GM18502 (cell line): Measurements from ENCODE around the gene NELL1.
A peak's percentile ranks its signal among the peaks of the same experiment; 100 is the strongest.

Source experiments
- ATAC-seq: cut with Tn5 transposase; IDR thresholded peaks from one replicate; pipeline ENCODE4 v1.9.1; 2021; ENCODE audit warnings: mild to moderate bottlenecking; ENCODE audit not compliant: unreplicated experiment, poor library complexity

Gene NELL1

GRCh38 chr11:21514316-21514715, 844.9 kb downstream of the NELL1 start:
- ATAC-seq = no peak

GRCh38 chr11:21520244-21520643, 850.9 kb downstream of the NELL1 start:
- ATAC-seq = no peak

- ATAC-seq = no peak
Observed at GRCh38 chr11:21529187-21529586, 859.8 kb downstream of the NELL1 start.

- no peak for ATAC-seq
Observed at GRCh38 chr11:21534288-21534687, 864.9 kb downstream of the NELL1 start.

- no peak for ATAC-seq
Observed at GRCh38 chr11:21537980-21538379, 868.6 kb downstream of the NELL1 start.

GRCh38 chr11:21541187-21541751, 871.9 kb downstream of the NELL1 start:
- ATAC-seq = no peak

- ATAC-seq = no peak
Observed at GRCh38 chr11:21543901-21544300, 874.5 kb downstream of the NELL1 start.

- ATAC-seq = no peak
Observed at GRCh38 chr11:21545699-21546098, 876.3 kb downstream of the NELL1 start.

GRCh38 chr11:21546703-21547102, 877.3 kb downstream of the NELL1 start:
- no peak for ATAC-seq

- no peak for ATAC-seq
Observed at GRCh38 chr11:21552911-21553310, 883.5 kb downstream of the NELL1 start.

- no peak for ATAC-seq
Observed at GRCh38 chr11:21553795-21554194, 884.4 kb downstream of the NELL1 start.

- no peak for ATAC-seq
Observed at GRCh38 chr11:21554284-21554683, 884.9 kb downstream of the NELL1 start.

GRCh38 chr11:21556926-21557325, 887.5 kb downstream of the NELL1 start:
- no peak for ATAC-seq

- ATAC-seq = no peak
Observed at GRCh38 chr11:21560466-21560975, 891.1 kb downstream of the NELL1 start.

GRCh38 chr11:21561581-21561980, 892.2 kb downstream of the NELL1 start:
- ATAC-seq = no peak

GRCh38 chr11:21564095-21564494, 894.7 kb downstream of the NELL1 start:
- ATAC-seq = peak; percentile 49

GRCh38 chr11:21564833-21565682, 895.7 kb downstream of the NELL1 start:
- ATAC-seq = no peak

- ATAC-seq = no peak
Observed at GRCh38 chr11:21566521-21567117, 897.2 kb downstream of the NELL1 start.

- no peak for ATAC-seq
Observed at GRCh38 chr11:21567645-21568290, 898.4 kb downstream of the NELL1 start.

- ATAC-seq = no peak
Observed at GRCh38 chr11:21572210-21572609, 902.8 kb downstream of the NELL1 start.

GRCh38 chr11:21582791-21583190, 913.4 kb downstream of the NELL1 start:
- ATAC-seq = no peak
